Right cardiac atrium (tissue), 5 donors: ENCODE data around the gene BMP5. TPM values are rescaled to one million over a fixed set of nuclear protein-coding genes. Genes with fewer than 3 reads are reported as not detected.
"Not testable (repeated sequence)": the region's sequence is repeated elsewhere in the genome, so short reads cannot be mapped to it uniquely, and the experiment has no call there.

Experiments used
- ATAC-seq, 2 donors: fragments of 200-7000 bp; cut with Tn5 transposase; one replicate each; pipeline versions ENCODE4 v1.8.0 to v1.9.1; 2020; ENCODE audit warnings: moderate library complexity in 2 of 2, mild to moderate bottlenecking in 1 of 2
- DNase-seq, 3 donors: peaks; one replicate each; pipeline ENCODE4 v3.0.0-alpha.2; 2020
- H3K27ac ChIP-seq: one replicate; pipeline ENCODE4 v1.5.1; 2013; ENCODE audit warnings: mild to moderate bottlenecking, low read length, control low read depth, moderate library complexity
- H3K27me3 ChIP-seq: one replicate; pipeline ENCODE4 v1.6.1; 2013; ENCODE audit not compliant: control insufficient read depth, insufficient read depth
- H3K4me1 ChIP-seq: one replicate; pipeline ENCODE4 v1.6.1; 2013; ENCODE audit warnings: low read length; ENCODE audit not compliant: control insufficient read depth, insufficient read depth
- H3K4me3 ChIP-seq: one replicate; pipeline ENCODE4 v1.5.1; 2013; ENCODE audit warnings: low read length, control low read depth
- H3K9me3 ChIP-seq: one replicate; pipeline ENCODE4 v1.6.1; 2013; ENCODE audit warnings: low read length; ENCODE audit not compliant: control insufficient read depth
- WGBS: extraction: QIAGEN DNeasy Blood & Tissue Kit; methylation state at CpG from one replicate; pipeline ENCODE4 v1.1.7; 2013; 5-methylcytosine and 5-hydroxymethylcytosine counted together
- intact Hi-C, 4 donors: fragments of 100-400 bp; cut with DNase I; formaldehyde crosslinking; loops; one replicate each; pipeline versions ENCODE4 v1.11.0 to v1.14.0; 2022 to 2023
- long read RNA-seq, 4 donors: library from polyadenylated mRNA; unstranded; transcript quantifications; one replicate each; pipeline ENCODE4 v2.0.0, GENCODE V29; 2020 to 2021
- polyA plus RNA-seq: library from polyadenylated mRNA; stranded (reverse); fragments of 200-250 nt; gene quantifications from one replicate; pipeline ENCODE4 v1.2.3, GENCODE V29; 2013
- total RNA-seq, 4 donors: library from RNA; stranded (reverse); fragmentation: NEBNext Ultra II Directional; extraction: Animal tissue kit (Norgen Biotek cat#: 25700); gene quantifications; one replicate each; pipeline ENCODE4 v1.2.1, GENCODE V29; 2021
- donor health status: healthy with polysubstance abuse.
- donor health status: DM: no; HTN: yes; CAD: no.
- donor health status: DM: no; HTN: no; CAD: no.
- donor health status: DM: no; HTN: yes; CAD: no; lungs with severe emphysema.
- donor health status: DM: yes; HTN: yes; CAD: no.

BMP5 gene
- total RNA-seq (1 to 10 TPM in 2 of 4 donors, under 1 TPM in 2; 0.54 to 1.9 (median 1.1) TPM), polyA plus RNA-seq (1.6 TPM)
- long read RNA-seq, donor 1, partial matches to known transcripts = 0 of 2 reads
- long read RNA-seq, donor 1, other reads (novel, unspliced or antisense) = 1 of 2 reads
- long read RNA-seq, donor 2, partial matches to known transcripts = 0 of 2 reads
- long read RNA-seq, donor 2, other reads (novel, unspliced or antisense) = 0 of 2 reads
- long read RNA-seq, donor 3, transcript BMP5-201 (7 exons, 3,952 nt) = major isoform, 6 of 10 reads
- long read RNA-seq, donor 3, partial matches to known transcripts = 2 of 10 reads
- long read RNA-seq, donor 3, other reads (novel, unspliced or antisense) = 2 of 10 reads
- long read RNA-seq, donor 4, partial matches to known transcripts = 0 of 1 reads
- long read RNA-seq, donor 4, other reads (novel, unspliced or antisense) = 0 of 1 reads

DNA sequence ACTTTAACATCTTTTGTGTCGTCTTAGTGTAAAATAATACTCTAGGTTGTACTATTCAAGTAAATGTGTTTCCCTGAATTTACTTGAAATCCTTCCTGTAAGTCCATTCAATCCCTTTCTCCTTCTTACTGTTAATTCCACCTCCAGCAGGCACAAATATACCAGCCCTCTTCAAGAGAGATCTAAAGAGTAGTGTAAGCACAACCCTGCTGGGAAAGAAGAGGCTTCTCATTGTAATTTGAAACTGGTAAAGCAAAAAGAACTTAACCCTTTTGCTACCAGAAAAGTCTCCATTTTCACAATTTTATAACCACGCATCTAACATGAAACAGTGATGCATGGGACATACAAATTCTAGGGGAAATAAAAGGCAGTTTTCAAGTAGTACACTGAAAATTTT, at the start of gene BMP5:
Gene BMP5, minus strand, starts transcription at position 191 of the 400 bp plus-strand sequence. CDS start 725 bp downstream, outside the sequence.
- ATAC-seq = no peak
- 47% methylated on average over 2 of the region's 2 CpGs for whole genome bisulfite sequencing
- Histone ChIP-seq H3K4me3 (no peak within 1 kb of the TSS), H3K27me3 (no peaks in the 10 kb centered on the region), H3K4me1 (no peaks in the 10 kb centered on the region), H3K27ac (no peak within 1 kb of the TSS), H3K9me3 (no peaks in the 10 kb centered on the region)
- DNase-seq = no peak
- intact Hi-C loops = no loop called here

DNA sequence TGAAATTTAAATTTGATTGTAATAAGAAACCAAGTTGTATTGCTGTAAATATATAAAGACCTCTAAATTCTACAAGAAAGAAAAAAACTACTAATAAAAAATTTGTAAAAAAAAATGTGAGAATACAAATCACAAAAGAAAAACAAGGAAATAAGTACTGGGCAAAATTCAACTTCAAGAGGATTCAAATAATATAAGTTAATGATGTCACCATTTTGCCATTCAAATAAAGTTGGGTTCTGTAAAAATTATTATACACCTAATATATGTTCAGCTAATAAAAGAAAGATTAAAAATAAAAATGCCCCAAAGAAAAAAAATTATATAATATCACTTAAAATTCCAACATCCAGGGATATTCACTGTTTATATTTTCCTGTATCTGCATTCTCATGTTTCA, 47.0 kb upstream of the BMP5 start:
- ATAC-seq (no peak), DNase-seq (no peak)
- Histone ChIP-seq H3K9me3 (no peaks in the 10 kb centered on the region), H3K27ac (no peak overlapping the region), H3K4me1 (no peaks in the 10 kb centered on the region), H3K27me3 (no peaks in the 10 kb centered on the region), H3K4me3 (no peak overlapping the region)
- intact Hi-C loops = no loop called here

DNA sequence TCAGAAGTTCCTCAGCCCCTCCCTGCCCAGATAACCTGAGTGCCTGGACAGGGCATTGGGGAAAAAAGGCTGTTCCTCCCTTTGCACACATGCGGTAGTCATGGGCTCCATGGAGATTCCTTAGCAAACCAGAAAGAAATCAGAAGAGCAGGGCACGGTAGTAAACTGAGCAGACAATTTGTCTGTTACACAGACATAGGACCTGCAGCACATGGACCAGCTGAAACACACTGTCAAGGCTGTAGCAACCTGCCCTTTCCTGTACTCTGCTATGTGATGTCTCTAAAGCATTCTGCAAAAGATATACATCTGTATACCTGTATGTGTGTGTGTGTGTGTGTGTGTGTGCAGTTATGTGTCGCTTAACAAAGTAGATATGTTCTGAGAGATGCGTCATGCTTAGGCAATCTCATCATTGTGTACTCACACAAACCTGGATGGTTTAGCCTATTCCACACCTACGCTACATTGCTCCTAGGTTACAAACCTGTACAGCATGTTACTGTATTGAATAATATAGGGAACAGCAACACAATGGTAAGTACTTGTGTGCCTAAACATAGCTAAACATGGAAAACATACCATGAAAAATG, 44.4 kb upstream of the BMP5 start:
- intact Hi-C loops = no loop called here

DNA sequence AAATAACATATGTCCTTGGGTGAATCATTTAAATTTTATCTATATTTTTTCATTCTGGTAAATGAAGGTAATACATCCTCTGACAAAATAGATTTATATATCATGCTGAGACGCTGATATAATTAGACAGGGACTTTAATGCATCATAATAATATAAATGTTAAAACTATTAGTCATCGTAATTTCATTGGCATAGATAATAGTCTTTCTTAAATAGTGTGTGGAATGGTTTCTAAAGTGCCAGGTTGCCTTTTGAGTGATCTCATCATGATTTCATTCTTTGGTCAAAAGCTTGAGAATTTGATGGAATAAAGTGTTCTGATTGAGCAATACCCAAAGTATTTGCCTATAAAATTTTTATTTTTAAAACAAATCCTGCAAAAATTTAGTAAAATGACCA, 43.2 kb upstream of the BMP5 start:
- no peak overlapping the region for H3K27ac ChIP-seq
- 54% methylated on average over 2 of the region's 2 CpGs for WGBS
- ATAC-seq = no peak

More for the DNA sequence above, 44.4 kb upstream of the BMP5 start:
- WGBS = 87% methylated on average over 5 of the region's 5 CpGs
- Histone ChIP-seq H3K4me1 (no peaks in the 10 kb centered on the region), H3K27me3 (no peaks in the 10 kb centered on the region), H3K4me3 (no peak overlapping the region), H3K27ac (no peak overlapping the region), H3K9me3 (no peaks in the 10 kb centered on the region)
- ATAC-seq (no peak), DNase-seq (no peak)

DNA sequence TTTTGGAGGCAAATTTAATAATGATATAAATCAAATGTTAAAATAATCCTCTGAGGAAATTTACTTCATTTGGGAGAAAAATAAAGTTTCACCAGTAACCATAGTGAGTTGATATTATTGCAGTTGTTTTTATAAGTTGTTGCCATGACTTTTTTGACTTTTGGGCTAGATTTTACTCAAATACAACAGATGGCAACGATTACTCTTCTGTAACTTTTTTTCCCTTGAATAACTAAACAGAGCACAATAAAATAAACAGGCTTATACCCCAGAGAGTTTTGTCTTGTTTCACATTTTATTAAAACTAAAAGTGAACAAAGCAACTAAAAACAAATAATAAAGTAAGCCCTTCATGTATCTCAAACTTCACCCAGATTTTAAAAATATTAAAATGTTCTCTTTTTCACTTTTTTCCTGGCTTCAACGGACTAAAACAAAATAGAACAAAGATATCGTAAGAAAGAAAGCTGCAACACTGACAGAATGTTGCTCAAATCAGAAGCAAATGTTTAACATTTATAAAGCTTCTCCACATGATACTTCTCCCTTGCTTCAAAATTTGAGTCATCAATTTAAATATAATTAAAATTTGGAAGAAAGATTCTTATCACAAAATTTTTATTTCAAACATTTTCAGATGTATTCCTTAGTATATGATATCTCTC, 42.5 kb upstream of the BMP5 start:
- peak in 1 of 2 donors; percentile 14 for ATAC-seq
- no peak overlapping the region for H3K27ac ChIP-seq
- no peak for DNase-seq
- H3K4me1 ChIP-seq = no peaks in the 10 kb centered on the region
- WGBS = 41% methylated on average over 3 of the region's 3 CpGs
- no peak overlapping the region for H3K4me3 ChIP-seq
- H3K27me3 ChIP-seq = no peaks in the 10 kb centered on the region
- intact Hi-C loops = no loop called here
- H3K9me3 ChIP-seq = no peaks in the 10 kb centered on the region

More for the DNA sequence above, 43.2 kb upstream of the BMP5 start:
- H3K4me3 ChIP-seq = no peak overlapping the region
- no peaks in the 10 kb centered on the region for H3K27me3 ChIP-seq
- no peaks in the 10 kb centered on the region for H3K9me3 ChIP-seq
- no peak for DNase-seq
- H3K4me1 ChIP-seq = no peaks in the 10 kb centered on the region
- intact Hi-C loops = no loop called here

DNA sequence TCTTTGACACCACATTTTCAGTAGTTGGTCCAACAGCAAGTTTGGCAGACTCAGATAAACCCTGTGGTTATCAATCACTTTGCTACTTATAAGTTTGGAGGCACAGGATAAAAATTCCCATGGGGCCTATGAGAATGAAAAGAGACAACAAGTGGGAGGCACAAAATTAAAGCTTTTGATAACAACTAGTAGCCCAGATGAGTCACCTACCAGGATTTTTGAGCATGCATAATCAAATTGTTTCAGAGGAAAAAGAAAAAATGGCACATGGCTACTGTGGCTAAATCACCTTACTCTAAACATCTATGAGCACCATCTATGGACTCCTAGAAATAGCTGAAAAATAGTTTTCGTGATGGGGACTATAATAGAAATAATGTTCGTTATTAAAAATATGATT, 40.8 kb upstream of the BMP5 start:
- Histone ChIP-seq H3K4me3 (no peak overlapping the region), H3K4me1 (no peaks in the 10 kb centered on the region), H3K27me3 (no peaks in the 10 kb centered on the region), H3K9me3 (no peaks in the 10 kb centered on the region), H3K27ac (no peak overlapping the region)
- WGBS = 88% methylated on average over 2 of the region's 2 CpGs
- ATAC-seq (no peak), DNase-seq (no peak)
- intact Hi-C loops = no loop called here

DNA sequence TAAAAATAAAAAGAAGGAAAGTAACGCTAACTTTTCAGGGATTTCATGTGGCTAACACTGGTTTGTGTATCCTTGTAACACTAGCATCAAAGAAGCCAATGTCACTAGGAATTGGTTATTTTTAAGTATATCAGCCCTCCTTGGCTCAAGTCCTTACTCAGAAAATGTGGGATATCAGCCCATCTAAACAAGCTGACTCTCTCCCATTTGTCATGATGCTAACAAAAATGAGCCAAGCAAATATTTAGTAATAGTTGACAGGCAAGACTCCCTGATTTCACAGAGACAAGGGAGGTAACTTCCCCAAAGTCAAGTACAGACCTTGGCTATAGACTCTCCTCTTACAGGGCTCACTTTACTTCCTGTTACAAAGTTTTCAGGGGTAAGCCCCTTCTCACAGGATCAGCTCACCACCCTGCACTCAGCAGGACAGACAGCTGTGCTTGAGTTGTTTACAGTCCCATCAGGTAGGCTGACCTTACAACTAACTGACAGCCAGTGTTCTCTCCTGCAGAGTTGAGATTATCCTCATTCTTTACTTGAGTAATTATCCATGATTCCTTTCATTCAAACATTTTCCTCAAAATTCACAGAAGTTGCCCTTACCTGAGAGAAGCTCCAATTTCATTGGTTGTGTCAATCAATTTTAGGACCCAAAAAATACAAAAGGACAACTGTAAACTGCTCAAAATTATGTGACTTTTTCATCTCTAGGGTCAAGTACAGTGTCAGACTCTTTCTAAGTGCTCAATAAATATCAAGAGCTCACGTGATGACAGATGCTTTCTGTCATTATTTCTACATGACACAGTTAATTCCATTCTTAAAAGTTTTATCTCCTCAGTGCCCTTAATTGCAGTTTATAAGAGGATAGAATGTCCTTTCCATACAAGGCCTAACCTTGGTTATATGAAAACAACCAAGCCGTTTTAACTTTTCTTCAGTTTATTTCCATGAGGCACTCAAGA, 38.1 kb upstream of the BMP5 start:
- intact Hi-C loops = no loop called here
- no peaks in the 10 kb centered on the region for H3K4me1 ChIP-seq
- 48% methylated on average over 3 of the region's 3 CpGs for WGBS
- DNase-seq (no peak), ATAC-seq (peak in 1 of 2 donors; percentile 11)
- no peak overlapping the region for H3K4me3 ChIP-seq
- no peaks in the 10 kb centered on the region for H3K9me3 ChIP-seq
- no peaks in the 10 kb centered on the region for H3K27me3 ChIP-seq
- no peak overlapping the region for H3K27ac ChIP-seq

DNA sequence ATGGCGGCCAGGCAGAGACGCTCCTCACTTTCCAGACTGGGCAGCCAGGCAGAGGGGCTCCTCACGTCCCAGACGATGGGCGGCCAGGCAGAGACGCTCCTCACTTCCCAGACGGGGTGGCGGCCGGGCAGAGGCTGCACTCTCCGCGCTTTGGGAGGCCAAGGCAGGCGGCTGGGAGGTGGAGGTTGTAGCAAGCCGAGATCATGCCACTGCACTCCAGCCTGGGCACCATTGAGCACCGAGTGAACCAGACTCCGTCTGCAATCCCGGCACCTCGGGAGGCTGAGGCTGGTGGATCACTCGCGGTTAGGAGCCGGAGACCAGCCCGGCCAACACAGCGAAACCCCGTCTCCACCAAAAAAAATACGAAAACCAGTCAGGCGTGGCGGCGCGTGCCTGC, 35.1 kb upstream of the BMP5 start:
- intact Hi-C loops, H3K9me3 ChIP-seq, H3K27me3 ChIP-seq, H3K4me1 ChIP-seq, ATAC-seq, H3K27ac ChIP-seq, DNase-seq, H3K4me3 ChIP-seq: not testable (repeated sequence)
- 93% methylated on average over 19 of the region's 28 CpGs for WGBS

DNA sequence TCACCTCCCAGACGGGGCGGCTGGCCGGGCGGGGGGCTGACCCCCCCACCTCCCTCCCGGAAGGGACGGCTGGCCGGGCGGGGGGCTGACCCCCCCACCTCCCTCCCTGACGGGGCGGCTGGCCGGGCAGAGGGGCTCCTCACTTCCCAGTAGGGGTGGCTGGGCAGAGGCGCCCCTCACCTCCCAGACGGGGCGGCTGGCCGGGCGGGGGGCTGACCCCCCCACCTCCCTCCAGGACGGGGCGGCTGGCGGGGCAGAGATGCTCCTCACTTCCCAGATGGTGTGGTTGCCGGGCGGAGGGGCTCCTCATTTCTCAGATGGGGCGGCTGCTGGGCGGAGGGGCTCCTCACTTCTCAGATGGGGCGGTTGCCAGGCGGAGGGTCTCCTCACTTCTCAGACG, 34.5 kb upstream of the BMP5 start:
- H3K4me1 ChIP-seq, H3K27me3 ChIP-seq, ATAC-seq, intact Hi-C loops, H3K9me3 ChIP-seq, H3K27ac ChIP-seq, H3K4me3 ChIP-seq: not testable (repeated sequence)
- 95% methylated on average over 23 of the region's 26 CpGs for WGBS
- DNase-seq = peak in 1 of 3 donors; percentile 60

DNA sequence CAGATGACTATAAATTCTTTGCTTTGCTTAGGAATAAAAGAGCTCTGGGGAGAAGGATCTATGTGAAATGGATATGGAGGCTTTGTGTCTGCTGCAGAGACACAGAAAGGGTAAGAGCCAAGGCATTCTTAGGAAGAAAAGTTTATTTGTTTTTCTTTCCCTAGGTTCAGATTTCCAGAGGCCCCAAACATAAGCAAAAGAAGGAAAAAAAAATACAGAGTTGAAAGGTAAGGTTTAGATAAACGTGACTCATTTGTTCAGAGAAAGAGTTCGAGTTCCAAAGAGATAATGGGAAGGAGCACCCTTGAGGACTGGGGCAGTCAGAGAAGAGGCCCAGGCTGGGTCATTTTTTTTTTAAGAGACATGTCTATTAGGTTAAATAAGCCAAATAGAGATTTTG, 27.4 kb upstream of the BMP5 start:
- ATAC-seq (no peak), DNase-seq (no peak)
- WGBS = 35% methylated on average over 2 of the region's 2 CpGs
- no peak overlapping the region for H3K4me3 ChIP-seq
- intact Hi-C loops = no loop called here
- H3K27ac ChIP-seq = no peak overlapping the region
- H3K27me3 ChIP-seq = no peaks in the 10 kb centered on the region
- H3K4me1 ChIP-seq = no peaks in the 10 kb centered on the region
- H3K9me3 ChIP-seq = no peaks in the 10 kb centered on the region
